Measurements from ENCODE around the gene SH3RF1. TPM values are rescaled to one million over a fixed set of nuclear protein-coding genes. Genes with fewer than 3 reads are reported as not detected.

The SH3RF1 gene
- total and polyA plus RNA-seq, 10 of the 15 experiments (the other 5 are each of a cell fraction or from before 2014, with no cell fraction given) = 4.5 to 22.5 (median 10.4) TPM

GRCh38 chr4:169044714-169045447, 225.9 kb downstream of the SH3RF1 start:
- H3K9ac ChIP-seq (ENCODE audit: control insufficient read depth, insufficient read depth, low read length) = no peak overlapping the region

More at GRCh38 chr4:169044714-169045447, 225.9 kb downstream of the SH3RF1 start:
- Histone ChIP-seq H3K27ac (ENCODE audit: control insufficient read depth, insufficient read depth) (no peak overlapping the region), H3K79me2 (ENCODE audit: control insufficient read depth, insufficient read depth, low read length) (no peaks in the 10 kb centered on the region), H3K27me3 (replicated peaks in 1 of 2; ENCODE audit: control insufficient read depth in 2 of 2, insufficient read depth in 2 of 2, low read length in 1 of 2) (no peaks in the 10 kb centered on the region), H4K20me1 (ENCODE audit: control insufficient read depth, insufficient read depth) (no peaks in the 10 kb centered on the region), H3K4me2 (ENCODE audit: control insufficient read depth, insufficient read depth) (no peak overlapping the region), H3K9me3 (replicated peaks; ENCODE audit: control insufficient read depth, insufficient read depth, low read length) (no peaks in the 10 kb centered on the region), H3K4me1 (ENCODE audit: control insufficient read depth, insufficient read depth, low read length) (no peaks in the 10 kb centered on the region), H3K36me3 (ENCODE audit: control insufficient read depth in 2 of 2, insufficient read depth in 2 of 2, low read length in 1 of 2) (no peaks in the 10 kb centered on the region), H2AFZ (ENCODE audit: control insufficient read depth, low read depth, low read length) (no peak overlapping the region), H3K4me3 (no peak overlapping the region)
- CTCF ChIA-PET = interaction anchor here (0.6 to 0.9 kb wide), 2 partner anchors 439 to 441 kb away, joined by 3 read pairs; no protein-coding TSS in a partner anchor
- 58% methylated on average over 5 of the region's 5 CpGs for WGBS (ENCODE audit: insufficient coverage, insufficient replicate concordance, low lambda C conversion rate, missing lambda C conversion rate)
- RAD21 ChIA-PET (ENCODE audit: unreplicated experiment) = interaction anchor here (0.6 to 2.0 kb wide), 4 partner anchors 20 to 441 kb away, joined by 3 to 5 read pairs (median 4); no protein-coding TSS in a partner anchor
- DNase-seq (ENCODE audit: low read depth, low spot score) (no peak), FAIRE-seq (no peak), ATAC-seq (no peak)
- POLR2A ChIA-PET = interaction anchor here (0.6 kb wide), 2 partner anchors 214 to 322 kb away, joined by 4 to 6 read pairs; no protein-coding TSS in a partner anchor
- BruUV-seq (replicated peaks) = no TSS peak
- TF ChIP-seq, protein P1, sequence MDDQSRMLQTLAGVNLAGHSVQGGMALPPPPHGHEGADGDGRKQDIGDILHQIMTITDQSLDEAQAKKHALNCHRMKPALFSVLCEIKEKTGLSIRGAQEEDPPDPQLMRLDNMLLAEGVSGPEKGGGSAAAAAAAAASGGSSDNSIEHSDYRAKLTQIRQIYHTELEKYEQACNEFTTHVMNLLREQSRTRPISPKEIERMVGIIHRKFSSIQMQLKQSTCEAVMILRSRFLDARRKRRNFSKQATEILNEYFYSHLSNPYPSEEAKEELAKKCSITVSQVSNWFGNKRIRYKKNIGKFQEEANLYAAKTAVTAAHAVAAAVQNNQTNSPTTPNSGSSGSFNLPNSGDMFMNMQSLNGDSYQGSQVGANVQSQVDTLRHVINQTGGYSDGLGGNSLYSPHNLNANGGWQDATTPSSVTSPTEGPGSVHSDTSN (IDR thresholded peaks at IDR 0.05; ENCODE audit: insufficient replicate concordance, low read depth, low read length) = no peak
- TF ChIP-seq SUPT20H (IDR thresholded peaks at IDR 0.05; ENCODE audit: borderline replicate concordance, control insufficient read depth, low read depth, low read length) = no peak
- no peak for TF ChIP-seq BRCA1 (IDR thresholded peaks at IDR 0.05; ENCODE audit: low read depth, low read length)
- no peak for TF ChIP-seq EP300 (IDR thresholded peaks at IDR 0.05; ENCODE audit: borderline replicate concordance in 1 of 2, control insufficient read depth in 1 of 2, low read depth in 2 of 2, low read length in 2 of 2)
- TF ChIP-seq, protein P2, sequence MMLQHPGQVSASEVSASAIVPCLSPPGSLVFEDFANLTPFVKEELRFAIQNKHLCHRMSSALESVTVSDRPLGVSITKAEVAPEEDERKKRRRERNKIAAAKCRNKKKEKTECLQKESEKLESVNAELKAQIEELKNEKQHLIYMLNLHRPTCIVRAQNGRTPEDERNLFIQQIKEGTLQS (IDR thresholded peaks at IDR 0.05; ENCODE audit: borderline replicate concordance, extremely low read depth, low read depth, low read length) = no peak
- no peak for TF ChIP-seq HDAC6 (IDR thresholded peaks at IDR 0.05; ENCODE audit: unreplicated experiment)
- TF ChIP-seq PKNOX1 (IDR thresholded peaks at IDR 0.05) = no peak
- TF ChIP-seq SIX5 (IDR thresholded peaks at IDR 0.05; ENCODE audit: low read depth, low read length, severe bottlenecking) = no peak
- no peak for TF ChIP-seq RB1 (IDR thresholded peaks at IDR 0.05; ENCODE audit: borderline replicate concordance)
- no peak for TF ChIP-seq BCL3 (IDR thresholded peaks at IDR 0.05; ENCODE audit: borderline replicate concordance, insufficient read depth, low read depth, low read length, poor library complexity, severe bottlenecking)
- no peak for TF ChIP-seq POLR2AphosphoS5 (IDR thresholded peaks at IDR 0.05; ENCODE audit: low read length)
- no peak for TF ChIP-seq ETV6 (conservative IDR thresholded peaks at IDR 0.05 in 1 of 2, IDR thresholded peaks at IDR 0.05 in 1 of 2; ENCODE audit: borderline replicate concordance in 1 of 2, low read depth in 1 of 2)
- no peak for TF ChIP-seq FOXK2 (IDR thresholded peaks at IDR 0.05)
- no peak for TF ChIP-seq ZSCAN29 (IDR thresholded peaks at IDR 0.05)
- TF ChIP-seq JUNB (IDR thresholded peaks at IDR 0.05) = no peak
- no peak for TF ChIP-seq ZNF274 (IDR thresholded peaks at IDR 0.05; ENCODE audit: insufficient read depth, insufficient read length)
- TF ChIP-seq TCF12 (IDR thresholded peaks at IDR 0.05; ENCODE audit: low read depth, low read length) = no peak
- TF ChIP-seq TARDBP (IDR thresholded peaks at IDR 0.05; ENCODE audit: borderline replicate concordance) = no peak
- TF ChIP-seq RAD51 (IDR thresholded peaks at IDR 0.05) = no peak
- TF ChIP-seq MYB (IDR thresholded peaks at IDR 0.05; ENCODE audit: borderline replicate concordance, low read depth, low read length) = no peak
- SMC1A ChIA-PET (ENCODE audit: uncharacterized antibody, unreplicated experiment) = interaction anchor here (0.9 to 1.4 kb wide), 3 partner anchors 23 to 121 kb away, joined by 3 to 4 read pairs (median 3); no protein-coding TSS in a partner anchor
- intact Hi-C loops (cut with micrococcal nuclease; ENCODE audit: unreplicated experiment) (no loop called here), in situ Hi-C loops (cut with MboI) (no loop called here)

Measured in GM12878 (cell line).